ENCODE results near the gene ZBTB7C.

- TF ChIP-seq REST (IDR thresholded peaks at IDR 0.05) (no peak), CTCF (IDR thresholded peaks at IDR 0.05; ENCODE audit: low read depth, low read length, missing input control) (no peak), RAD21 (IDR thresholded peaks at IDR 0.05) (no peak), SP1 (IDR thresholded peaks at IDR 0.05) (no peak)
Observed at GRCh38 chr18:48123941-48124340, 285.2 kb downstream of the ZBTB7C start.

All from liver (tissue), 3 donors.